Stimulated activated CD4-positive, alpha-beta T cell treated with anti-CD3 and anti-CD28 coated beads, TNF-alpha, amount 100 ng/mL, for 24 hours (primary cell): ENCODE measurements around the gene ATP5ME.
"Not testable (repeated sequence)": the region's sequence is repeated elsewhere in the genome, so short reads cannot be mapped to it uniquely, and the experiment has no call there.

Experiments used
- DNase-seq, 3 experiments: peaks; one replicate each; pipeline ENCODE4 v3.0.0-alpha.2; 2020; ENCODE audit warnings: low read depth in 3 of 3

The ATP5ME gene

GRCh38 chr4:656436-657337 lies 17.4 kb downstream of the ATP5ME start:
- no peak for DNase-seq

- DNase-seq = no peak
Measured at GRCh38 chr4:655464-656151, 18.5 kb downstream of the ATP5ME start.

DNA sequence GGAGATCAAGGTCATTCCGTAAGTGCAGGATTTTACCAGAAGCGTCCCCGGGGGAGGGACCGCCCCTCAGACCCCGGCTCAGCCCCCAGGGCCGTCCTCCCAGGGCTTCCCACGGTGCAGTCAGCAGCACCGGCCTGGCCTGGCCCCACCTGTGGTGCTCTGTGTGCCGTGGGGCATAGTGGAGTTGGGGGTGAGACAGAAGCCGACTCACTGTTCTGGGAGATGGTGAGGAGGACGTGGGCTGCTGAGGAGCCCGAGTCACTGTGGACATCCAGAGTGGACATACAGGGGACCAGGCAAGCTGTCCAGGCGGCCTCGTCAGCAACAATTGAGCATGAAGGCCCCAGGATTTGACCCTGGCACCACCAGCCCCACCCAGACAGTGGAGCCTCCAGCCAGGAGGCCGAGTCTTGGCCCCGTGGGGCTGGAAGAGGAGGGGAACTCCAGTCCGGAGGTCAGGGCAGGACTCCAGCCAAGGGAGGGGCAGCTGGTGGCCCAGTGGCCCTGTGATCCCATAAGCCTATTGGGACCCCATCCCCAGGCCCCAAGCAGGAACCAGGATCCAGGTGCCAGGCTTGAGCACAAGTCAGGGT lies 19.1 kb downstream of the ATP5ME start:
- no peak for DNase-seq

GRCh38 chr4:654503-654845 lies 19.6 kb downstream of the ATP5ME start:
- no peak for DNase-seq

DNA sequence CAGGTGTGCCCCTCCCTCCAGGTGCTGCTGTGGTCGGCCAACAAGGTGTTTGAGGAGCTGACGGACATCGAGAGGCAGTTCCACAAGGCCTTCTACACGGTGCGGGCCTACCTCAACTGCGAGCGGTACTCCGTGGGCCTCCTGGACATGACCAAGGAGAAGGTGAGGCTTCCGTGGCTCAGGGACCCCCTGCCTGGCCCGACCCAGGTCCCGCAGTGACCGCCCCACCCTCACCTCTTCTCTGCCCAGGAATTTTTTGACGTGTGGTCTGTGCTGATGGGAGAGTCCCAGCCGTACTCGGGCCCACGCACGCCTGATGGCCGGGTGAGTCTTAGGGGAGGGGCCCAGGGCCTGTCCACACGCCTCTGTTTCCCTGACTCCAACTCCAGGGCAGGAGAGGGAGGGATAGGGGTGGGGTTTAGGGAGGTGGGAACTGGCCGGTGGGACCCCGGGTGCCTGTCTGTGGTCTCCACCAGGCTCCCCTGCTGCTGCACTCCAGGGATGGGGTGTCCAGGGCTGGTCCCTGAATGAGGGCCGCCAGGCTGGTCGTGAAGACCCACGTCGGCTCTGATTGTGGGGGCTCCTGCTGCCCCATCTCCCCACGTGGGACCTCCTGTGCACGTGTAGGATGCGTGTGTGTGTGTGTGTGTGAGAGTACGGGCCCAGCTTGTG lies 20.1 kb downstream of the ATP5ME start:
- no peak for DNase-seq

GRCh38 chr4:653080-653821 lies 20.8 kb downstream of the ATP5ME start:
- no peak for DNase-seq

- DNase-seq = no peak
Measured at GRCh38 chr4:651884-652642, 22.0 kb downstream of the ATP5ME start.

DNA sequence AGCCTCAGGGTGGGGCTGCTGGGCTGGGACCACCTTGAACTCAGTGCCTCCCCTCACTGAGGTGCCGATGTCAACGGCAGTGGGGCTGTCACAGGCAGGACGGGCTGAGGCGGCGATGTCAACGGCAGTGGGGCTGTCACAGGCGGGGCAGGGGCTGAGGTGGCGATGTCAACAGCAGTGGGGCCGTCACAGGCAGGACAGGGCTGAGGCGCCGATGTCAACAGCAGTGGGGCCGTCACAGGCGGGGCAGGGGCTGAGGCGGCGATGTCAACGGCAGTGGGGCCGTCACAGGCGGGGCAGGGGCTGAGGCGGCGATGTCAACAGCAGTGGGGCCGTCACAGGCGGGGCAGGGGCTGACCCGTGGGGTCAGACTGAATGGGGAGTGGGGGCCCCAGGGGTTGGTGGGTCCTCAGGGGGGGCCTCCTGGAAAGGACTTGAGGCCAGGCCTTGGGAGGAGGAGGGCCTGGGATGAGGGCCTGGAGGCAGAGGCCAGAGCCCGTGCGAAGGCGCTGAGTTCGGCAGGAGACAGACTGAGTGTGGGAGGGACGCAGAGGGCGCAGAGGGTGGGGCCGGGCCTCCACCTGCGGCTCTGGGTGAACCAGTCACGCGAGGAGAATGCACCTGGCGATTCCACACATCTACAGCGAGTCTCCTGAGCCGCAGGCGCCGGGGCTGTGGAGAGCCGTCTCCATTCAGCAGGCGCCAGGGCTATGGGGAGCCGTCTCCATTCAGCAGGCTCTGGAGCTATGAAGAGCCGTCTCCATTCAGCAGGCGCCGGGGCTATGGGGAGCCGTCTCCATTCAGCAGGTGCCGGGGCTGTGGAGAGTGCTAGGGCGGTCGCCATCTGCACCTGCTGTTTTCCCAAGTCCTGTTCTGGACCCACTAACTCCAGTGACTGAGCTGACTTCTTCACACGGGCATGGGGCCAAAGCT lies 22.9 kb downstream of the ATP5ME start:
- no peak for DNase-seq

DNA sequence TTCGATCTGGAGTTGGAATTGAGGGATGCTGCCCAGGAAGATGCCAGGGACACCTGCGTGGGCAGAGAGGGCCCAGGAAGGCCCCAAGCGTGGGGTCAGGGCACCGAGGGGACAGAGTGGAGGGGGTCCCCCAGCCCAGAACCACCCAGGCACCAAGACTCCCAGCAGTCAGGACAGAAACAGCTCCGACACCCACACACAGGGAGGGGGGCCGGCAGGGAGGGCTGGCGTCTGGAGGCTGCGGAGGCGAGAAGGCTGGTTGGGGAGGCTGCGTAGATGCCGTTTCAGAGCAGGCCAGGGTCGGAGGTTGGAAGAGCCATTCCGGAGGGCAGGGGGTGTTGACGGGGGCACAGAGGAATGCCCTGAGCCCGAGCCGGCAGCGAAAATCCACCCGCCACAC lies 23.6 kb downstream of the ATP5ME start:
- no peak for DNase-seq

- no peak for DNase-seq
Measured at GRCh38 chr4:649751-650310, 24.2 kb downstream of the ATP5ME start.

- DNase-seq = no peak
Measured at GRCh38 chr4:649293-649625, 24.8 kb downstream of the ATP5ME start.

DNA sequence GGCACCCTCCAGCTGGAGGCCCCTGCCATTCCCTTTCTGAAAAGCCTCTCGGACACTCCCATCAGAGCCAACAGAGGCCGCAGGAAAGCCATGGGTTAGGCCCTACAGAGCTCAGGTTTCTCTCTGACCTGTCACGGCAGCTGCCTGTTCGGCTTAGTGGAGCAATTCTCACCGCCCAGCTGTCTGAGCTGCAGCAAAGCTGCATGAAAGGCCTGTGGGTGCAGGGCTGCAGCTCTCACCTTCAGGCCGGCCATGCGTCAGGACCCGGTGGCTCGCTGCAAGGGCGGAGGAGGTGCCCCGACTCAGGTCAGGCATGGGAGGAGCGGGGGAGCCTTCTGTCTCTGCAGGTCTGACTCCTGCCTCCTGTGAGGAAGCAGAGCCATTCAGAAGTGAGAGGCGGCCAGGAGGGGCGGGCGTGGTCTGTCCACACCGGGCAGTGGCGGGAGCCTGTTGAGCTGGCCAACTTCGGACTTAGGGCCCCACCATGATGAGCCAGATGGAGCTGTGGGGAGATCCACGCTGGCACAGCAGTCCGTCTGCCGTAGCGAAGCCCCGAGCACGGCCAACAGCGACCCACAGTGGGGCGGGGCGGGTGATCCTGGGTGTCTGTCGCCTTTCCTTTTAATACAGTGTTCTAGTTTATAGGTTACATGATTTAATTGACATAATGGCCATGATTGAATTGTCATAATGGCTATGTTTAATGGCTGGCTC lies 25.3 kb downstream of the ATP5ME start:
- DNase-seq = no peak

- DNase-seq = no peak
Measured at GRCh38 chr4:647481-647880, 26.6 kb downstream of the ATP5ME start.

GRCh38 chr4:646460-646859 lies 27.6 kb downstream of the ATP5ME start:
- DNase-seq = peak in 2 of 3 experiments; percentile 16 to 31

- not testable (repeated sequence) for DNase-seq
Measured at GRCh38 chr4:642366-642765, 31.7 kb downstream of the ATP5ME start.

- no peak for DNase-seq
Measured at GRCh38 chr4:637536-638280, 36.4 kb downstream of the ATP5ME start.

GRCh38 chr4:636628-637159 lies 37.4 kb downstream of the ATP5ME start:
- no peak for DNase-seq
